Fibroblast of lung (primary cell): Measurements from ENCODE around the gene STPG3.

ENCODE experiments used
- EZH2 ChIP-seq: IDR thresholded peaks from 2 replicates; pipeline ENCODE4 v1.5.1; 2012; ENCODE audit warnings: low read length, control low read depth, mild to moderate bottlenecking; ENCODE audit errors: missing control alignments
- TF ChIP-seq, protein P1 (sequence below), 2 donors: IDR thresholded peaks in 1 of 2; conservative IDR thresholded peaks in 1 of 2; 1 replicate in 1 of 2; 2 replicates in 1 of 2; pipeline ENCODE4 v1.5.1; 2011 to 2012; ENCODE audit warnings: low read length in 2 of 2, control low read depth in 1 of 2, inconsistent platforms in 1 of 2, low read depth in 1 of 2, mild to moderate bottlenecking in 1 of 2

- TF ChIP-seq, protein P1, sequence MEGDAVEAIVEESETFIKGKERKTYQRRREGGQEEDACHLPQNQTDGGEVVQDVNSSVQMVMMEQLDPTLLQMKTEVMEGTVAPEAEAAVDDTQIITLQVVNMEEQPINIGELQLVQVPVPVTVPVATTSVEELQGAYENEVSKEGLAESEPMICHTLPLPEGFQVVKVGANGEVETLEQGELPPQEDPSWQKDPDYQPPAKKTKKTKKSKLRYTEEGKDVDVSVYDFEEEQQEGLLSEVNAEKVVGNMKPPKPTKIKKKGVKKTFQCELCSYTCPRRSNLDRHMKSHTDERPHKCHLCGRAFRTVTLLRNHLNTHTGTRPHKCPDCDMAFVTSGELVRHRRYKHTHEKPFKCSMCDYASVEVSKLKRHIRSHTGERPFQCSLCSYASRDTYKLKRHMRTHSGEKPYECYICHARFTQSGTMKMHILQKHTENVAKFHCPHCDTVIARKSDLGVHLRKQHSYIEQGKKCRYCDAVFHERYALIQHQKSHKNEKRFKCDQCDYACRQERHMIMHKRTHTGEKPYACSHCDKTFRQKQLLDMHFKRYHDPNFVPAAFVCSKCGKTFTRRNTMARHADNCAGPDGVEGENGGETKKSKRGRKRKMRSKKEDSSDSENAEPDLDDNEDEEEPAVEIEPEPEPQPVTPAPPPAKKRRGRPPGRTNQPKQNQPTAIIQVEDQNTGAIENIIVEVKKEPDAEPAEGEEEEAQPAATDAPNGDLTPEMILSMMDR (conservative IDR thresholded peaks at IDR 0.05 in 1 of 2, IDR thresholded peaks at IDR 0.05 in 1 of 2; ENCODE audit: low read depth in 1 of 2, low read length in 2 of 2): peak in 1 of 2 donors; percentile 6
- TF ChIP-seq EZH2: no peak
Observed at GRCh38 chr9:137277329-137278041, 26.4 kb downstream of the STPG3 start, which contains the start of gene TOR4A.
